NK-92 (cell line): ENCODE results near the gene ANKRA2.

Experiments used
- DNase-seq: peaks from one replicate; lab custom pipeline; 2025; ENCODE audit not compliant: unreplicated experiment; lab: John Stamatoyannopoulos, UW

The ANKRA2 gene

GRCh38 chr5:73507062-73507461 is 58.4 kb downstream of the ANKRA2 start:
- DNase-seq: no peak

GRCh38 chr5:73506459-73506955 is 58.9 kb downstream of the ANKRA2 start:
- DNase-seq: no peak
